CD4-positive, alpha-beta T cell treated with Interferon gamma for 1 hour (primary cell): ENCODE data around the gene TSPAN18.

Source experiments
- DNase-seq: peaks from one replicate; pipeline ENCODE4 v3.0.0-alpha.2; 2020

The TSPAN18 gene, protein sequence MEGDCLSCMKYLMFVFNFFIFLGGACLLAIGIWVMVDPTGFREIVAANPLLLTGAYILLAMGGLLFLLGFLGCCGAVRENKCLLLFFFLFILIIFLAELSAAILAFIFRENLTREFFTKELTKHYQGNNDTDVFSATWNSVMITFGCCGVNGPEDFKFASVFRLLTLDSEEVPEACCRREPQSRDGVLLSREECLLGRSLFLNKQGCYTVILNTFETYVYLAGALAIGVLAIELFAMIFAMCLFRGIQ

DNA sequence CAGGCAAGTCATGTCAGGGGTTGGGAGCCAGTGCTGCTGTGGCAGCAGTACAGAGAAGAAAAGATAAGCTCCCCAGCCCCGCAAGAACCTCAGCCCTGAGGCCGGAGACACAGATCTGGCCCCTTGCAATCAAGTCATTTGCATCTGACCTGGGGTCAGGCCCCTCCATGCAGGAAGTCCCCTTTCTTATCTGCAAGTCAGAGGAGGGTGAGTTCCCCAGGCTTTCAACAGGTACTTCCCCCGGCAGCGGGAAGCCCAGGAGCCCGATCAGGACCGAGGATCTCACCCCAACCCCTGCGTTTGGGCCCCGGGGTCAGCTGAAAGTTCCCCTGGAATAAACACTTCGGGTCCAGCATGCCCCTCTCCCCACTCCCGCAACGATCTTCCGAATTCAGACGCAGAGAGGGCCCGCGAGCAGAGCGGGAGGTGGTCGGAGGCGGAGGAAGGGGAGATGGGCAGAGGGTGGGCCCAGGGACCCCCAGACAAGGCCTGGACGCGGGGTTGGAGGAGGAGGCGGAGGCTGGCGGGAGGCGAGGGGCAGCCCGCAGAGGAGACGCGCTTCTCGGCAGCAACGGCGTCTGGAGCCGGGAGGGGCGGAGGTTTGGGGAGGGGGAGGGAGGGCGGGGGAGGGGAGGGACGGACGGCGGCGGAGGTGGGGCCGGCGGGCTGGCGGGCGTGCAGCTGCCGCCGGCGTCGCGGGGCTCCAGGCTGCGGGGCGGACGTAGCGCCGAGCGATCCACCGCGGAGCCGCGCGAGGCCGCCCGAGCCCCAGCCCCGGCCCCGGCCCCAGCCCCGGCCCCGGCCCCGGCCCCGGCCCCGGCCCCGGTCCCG lies at the start of gene TSPAN18:
TSPAN18 (plus strand) TSS at position 680 of the 831 bp plus-strand sequence. CDS start 179,455 bp downstream, outside the sequence.
- DNase-seq = peak; percentile 23

DNA sequence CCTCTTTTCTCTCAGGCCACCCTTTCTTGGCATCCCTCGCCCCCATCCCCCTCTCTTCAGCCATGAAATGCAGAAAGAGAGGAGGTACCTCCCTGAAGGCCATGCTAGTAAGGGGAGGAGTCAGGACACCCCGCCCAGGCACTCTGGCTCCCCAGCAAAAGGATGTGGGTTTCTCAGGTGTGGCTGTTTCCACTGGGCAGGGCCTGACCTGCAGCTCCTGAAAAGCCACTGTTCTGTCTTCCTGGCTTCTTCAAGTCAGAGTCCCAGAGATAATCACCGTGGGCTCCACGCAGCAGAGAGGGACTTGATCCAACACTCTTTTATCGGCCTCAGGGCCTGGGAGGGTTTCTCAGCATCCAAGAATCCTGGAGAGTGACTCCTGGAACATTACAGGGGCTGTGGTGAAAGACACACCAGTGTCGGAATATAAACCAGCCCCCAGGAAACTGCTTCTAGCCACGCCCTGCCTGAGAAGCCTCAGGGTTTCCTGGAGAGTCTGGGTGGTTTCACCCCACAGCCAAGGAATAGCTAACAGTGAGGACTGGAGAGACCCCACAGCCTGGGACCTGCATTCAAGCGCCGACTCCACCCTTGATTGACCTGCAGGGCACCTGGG lies 45.7 kb upstream of the TSPAN18 start:
- DNase-seq = peak; percentile 44

DNA sequence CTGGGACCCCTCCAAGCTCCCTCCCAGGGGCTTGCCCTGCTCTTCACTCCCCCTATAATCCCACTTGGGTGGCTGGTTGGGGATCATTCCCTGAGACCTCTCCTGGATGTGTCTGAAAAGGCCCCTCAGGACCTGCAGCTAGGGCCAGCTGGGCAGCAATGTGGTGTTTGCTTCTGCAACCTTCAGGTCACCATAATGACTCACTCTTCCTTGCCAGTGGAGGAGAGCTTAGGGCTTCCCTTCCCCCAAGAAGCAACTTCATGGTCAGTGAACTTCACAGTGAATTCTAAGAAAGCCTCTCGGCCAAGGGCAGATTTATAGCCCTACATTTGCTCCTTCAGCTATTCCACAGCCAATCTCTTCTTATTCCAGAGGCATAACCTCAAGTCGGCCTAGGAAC lies 45.1 kb upstream of the TSPAN18 start:
- DNase-seq = no peak

DNA sequence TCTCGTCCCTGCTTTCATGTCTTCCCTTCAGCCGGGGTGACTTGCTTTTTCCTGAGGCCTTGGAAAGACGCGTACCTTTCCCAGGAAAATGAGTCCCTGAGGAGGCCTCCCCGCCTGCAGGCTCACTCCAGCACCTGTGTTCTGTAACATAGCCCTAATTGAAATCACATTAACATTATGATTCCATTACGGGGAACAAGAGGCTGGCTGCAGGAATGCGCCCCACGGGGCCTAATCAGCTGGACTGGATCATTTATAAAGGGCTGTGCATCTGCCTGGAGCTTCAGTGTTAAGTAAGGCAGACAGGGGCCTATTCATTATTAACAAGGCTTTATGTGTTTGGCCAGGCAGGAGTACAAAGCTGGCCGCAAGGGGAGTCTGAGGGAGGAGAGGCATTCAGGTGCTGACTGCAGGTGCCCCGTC lies 41.9 kb upstream of the TSPAN18 start:
- DNase-seq = no peak

DNA sequence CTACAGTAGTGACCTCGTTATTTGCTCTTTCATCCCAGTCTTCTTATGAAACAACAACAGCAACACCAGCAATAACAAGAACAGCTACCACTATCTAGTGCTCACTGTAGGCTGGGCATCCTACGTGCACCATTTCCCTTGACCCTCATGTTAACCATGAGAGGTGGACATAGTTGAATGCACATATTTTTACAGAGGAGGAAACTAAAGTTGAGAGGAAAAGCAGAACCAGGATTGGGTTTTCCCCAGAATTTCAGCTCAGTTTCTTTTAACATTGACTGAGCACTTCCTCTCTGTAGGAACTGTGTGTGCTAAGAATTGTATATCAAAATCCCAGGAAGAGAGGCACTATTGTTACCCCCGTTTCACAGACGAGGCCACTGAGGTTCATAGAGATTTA lies 39.4 kb upstream of the TSPAN18 start:
- no peak for DNase-seq

DNA sequence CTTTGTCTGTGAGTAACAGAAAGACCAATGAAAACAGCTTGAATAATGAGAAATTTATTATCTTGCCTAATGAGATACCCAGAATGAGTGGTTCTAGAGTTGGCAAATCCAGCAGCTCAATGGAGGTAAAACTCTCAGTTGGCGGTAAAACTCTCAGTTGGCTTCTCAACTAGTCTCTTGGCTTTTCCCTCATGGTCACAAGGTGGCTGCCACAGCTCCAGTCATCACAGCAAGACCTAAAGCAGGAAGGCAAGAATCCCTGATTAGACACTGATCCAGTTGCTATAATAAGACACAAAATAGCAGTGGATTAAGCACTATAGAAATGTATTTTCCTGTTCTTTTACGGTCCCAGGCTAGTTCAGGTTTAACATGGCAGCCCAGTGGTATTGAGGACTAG lies 37.5 kb upstream of the TSPAN18 start:
- DNase-seq = no peak

DNA sequence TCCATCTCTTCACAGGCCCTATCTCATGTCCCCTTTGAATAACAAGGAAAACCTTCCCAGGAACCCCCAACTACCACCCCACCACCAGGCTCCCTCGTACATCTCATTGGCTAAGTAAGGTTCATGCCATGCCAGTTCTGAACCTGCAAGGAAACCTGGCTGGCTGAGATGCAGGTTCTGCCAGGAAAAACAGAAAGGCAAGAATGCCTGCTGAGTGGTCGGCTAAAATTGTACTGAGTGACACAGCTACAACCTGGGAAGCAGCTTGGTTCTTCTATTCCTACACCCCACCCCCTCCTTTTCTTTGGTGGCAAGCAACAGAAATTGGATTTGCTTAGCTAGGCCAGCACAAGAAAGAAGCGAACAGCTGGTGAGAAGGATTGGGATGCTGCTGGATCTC lies 36.1 kb upstream of the TSPAN18 start:
- no peak for DNase-seq

DNA sequence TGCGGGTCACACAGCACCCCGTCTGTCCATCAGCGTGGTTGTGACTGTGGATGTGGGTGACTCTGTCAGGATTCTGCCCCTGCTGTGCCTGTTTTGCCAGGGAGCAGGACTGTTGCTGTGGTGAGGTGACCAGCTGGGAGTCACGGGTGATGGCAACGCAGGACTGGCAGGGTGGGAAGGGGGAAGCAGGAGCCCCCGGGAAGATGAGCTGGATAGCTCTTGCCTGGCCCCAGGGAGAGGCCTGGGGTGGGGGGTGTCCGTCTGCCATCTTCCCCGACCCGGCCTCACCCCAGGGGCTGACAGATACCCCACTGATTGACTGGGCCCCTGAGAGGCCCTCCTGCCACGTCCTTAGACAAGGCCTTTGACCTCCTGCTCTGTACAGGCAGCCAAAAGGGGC lies 34.3 kb upstream of the TSPAN18 start:
- no peak for DNase-seq

DNA sequence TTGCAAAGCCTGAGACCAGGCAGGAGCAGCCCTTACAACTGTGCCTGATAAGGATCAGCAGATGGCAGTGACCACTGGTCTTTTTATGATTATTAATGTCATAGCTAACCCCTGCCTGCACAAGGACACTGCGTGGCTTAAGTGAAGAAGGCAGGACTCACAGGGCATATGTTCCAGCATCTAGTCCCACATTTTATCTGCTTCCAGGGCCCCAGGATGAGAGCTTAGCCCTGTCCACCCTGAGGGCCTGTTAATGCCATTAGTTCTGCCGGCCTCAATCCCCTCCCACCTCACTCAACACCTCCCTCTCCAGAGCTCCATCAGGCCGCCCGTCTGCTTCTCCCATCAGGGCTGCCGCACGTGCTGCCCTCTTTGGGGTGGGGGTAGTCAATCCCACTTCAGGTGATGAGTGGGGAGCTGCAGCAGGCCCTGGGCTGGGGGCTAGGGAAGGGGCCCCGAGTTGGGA lies 33.1 kb upstream of the TSPAN18 start:
- no peak for DNase-seq

DNA sequence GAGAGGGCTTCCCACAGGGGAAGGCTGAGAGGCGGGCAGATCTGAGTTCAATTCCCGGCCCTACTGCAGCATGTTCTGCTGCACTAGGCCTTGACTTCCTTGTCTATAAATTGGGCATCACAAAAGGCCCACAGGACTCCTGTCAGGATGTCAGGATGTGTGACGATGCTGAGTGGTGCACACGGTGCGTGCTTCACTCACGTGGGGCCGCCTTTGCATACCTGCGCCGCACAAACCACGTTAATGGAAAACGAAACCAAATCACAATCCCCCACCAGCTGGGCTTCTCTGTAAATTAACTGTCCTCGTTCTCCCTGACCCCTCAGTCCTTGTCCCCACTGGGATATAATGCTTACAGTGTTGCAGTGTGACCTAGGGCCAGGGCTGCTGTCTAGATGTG lies 32.3 kb upstream of the TSPAN18 start:
- no peak for DNase-seq

DNA sequence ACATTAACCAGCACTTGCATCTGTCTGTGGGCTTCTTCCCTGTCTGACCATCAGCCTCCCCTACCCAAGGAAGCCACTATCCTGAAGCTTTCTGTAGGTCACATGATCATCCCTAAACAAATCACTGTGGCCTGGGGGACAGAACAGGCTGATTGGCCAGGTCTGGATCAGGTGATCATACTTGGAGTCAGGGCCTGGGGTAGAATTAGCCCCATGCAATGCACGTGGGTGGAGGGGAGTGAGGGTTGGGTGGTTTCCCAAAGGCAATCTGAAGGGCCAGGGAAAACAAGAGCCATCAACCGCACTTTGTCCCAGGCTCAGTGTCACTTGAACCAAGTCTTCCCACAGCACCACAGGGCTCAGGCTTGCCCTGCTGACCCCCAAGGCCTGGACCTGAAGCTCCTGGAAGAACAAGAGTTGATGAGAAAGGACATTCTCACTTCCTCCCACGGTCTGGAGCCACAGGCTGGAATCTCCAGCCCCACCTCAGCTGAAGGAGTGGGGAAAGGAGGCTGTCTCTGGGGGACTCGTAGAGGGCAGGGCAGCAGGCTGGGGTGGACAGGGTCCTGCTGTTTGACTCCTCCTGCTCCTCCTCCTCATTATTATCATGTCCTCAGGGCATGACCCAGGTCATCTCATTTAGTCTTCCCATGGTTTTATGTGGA lies 31.5 kb upstream of the TSPAN18 start:
- no peak for DNase-seq

DNA sequence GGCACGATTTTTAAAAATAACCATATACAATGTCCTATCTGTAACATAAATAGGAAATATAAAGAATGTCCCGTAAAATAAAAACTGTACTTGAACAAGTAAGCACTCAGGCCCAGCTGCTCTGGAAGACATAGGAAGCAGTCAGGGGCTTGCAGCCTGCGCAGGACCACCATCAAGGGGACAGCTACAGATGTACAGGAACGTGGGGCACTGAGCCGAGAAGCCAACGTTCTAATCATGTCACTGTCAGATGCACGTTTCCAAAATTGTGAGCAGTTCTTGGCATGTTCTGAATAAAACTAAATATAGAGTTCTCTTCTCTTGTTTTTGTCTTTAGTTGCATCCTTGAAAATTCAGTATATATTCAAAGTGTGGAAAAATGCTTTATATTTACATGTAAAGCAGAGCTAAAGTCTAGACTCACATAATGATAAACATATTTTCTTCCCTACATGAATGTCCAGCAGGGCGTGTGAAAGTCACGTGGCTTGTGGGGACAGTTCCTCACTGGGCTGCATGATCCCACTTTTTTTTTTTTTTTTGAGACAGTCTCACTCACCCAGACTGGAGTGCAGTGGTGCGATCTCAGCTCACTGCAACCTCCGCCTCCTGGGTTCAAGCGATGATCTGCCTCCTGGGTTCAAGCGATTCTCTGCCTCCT lies 28.4 kb upstream of the TSPAN18 start:
- no peak for DNase-seq

DNA sequence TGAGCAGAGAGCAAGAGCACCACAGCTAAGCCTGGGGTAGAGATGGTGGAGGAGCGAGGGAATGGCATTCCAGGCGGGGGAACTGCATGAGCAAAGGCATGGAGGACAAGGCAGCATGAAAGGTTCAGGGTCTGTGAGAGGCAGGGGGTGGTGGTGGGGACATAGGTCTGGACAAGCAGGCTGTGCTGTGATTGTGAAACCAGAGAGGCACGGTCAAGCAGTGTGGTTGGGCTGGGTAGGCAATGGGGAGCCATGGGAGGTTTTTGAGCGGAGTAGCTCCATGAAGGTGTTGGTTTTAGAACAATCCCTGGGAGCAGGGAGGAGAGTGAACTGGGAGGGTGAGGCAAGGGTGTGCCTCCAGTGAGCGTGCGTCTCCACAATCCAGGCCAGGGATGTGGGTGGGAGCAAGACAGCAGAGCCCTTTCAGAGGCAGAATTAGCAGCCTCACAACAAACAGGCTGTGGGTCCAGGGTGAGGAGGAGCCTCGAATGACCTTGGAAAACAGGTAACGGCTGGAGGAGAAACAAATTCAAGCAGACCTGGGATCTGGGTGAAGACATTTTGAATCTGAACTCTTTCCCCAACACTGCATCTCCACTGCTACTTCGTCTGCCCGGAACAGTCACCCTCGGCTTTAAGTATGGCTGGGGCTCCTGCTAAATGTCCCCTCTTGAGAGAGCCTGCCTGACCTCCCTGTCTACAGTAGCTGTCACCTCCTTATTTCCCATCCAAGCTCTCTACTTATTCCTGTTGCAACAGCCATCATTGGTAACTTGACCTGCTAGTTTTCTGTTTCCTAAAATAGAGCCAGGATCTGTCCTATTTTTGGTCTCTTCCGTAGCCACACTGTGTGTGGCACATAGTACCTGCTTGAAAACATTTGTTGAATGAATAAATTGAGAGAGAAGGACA lies 27.0 kb upstream of the TSPAN18 start:
- DNase-seq = no peak

DNA sequence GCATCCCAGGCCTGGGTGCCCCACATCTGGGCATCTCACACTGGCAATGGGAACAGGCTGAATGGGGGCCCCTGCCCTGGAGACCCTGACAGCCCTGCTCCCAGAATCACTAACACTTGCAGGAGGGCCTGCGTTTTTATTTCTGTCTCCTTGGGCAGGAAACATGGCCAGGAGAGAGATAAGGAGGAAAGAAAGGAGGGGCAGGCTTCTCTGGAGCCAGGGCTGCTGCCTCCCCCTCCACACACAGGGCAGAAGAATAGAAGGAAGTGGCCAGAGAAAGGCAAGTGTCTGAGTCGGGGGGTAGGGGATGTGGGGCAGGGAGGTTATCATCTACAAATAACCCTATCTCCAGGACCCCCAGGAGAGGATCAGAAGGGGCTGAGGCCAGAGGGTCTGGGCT lies 25.5 kb upstream of the TSPAN18 start:
- DNase-seq = no peak

DNA sequence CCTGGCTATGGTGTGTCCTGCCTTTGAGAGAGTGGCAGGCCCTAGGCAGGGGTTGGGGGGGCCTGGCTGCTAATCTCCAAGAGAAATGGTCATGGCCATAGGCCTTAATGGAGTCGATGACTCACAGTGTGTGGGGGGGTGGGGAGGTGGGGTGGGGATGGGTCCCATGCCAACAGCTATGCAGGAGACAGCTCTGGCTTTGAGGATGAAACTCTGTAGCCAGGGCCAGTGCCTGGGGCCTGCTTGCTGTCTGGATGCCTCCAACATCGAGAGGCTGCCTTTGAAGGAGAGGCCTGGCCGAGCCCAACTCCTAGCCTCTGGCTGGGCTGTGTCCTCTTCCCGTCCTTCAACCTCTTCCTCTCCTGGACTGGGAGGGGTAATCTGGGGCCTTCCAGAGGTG lies 23.9 kb upstream of the TSPAN18 start:
- no peak for DNase-seq

DNA sequence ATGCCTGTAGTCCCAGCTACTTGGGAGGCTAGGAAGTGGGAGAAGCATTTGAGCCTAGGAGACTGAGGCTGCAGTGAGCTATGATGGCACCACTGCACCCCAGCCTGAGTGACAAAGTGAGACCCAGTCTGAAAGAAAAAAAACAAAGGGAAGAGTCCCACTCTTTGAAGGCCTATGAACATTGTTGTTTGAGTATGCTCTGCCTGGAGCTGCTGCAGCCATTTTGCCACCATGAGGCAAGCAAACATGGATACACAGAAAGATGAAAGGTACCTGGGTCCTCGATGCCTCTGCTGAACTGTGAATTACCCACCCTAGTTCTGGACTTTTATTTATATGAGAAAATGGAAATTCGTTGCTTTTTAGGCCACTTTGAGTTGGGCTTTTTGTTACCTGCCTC lies 19.7 kb upstream of the TSPAN18 start:
- DNase-seq = no peak

DNA sequence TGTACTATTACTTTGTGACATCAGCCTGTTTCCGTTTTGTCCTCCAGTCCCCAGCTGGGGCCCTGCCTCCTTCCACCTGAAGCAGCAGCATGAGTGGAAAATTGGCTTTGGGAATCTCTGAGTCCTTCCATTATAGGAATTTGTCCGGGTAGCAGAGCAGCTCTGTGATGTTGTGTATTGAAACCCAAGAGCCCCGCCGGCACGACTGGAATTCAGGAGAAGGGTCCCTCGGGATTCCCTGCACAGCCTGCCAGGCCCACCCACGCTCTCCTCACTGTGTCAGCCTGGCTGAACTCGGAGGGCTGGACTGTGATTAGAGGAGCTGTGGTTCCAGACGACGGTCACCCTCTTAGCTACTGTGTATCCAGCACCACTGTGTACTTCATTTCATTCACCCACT lies 18.8 kb upstream of the TSPAN18 start:
- no peak for DNase-seq

DNA sequence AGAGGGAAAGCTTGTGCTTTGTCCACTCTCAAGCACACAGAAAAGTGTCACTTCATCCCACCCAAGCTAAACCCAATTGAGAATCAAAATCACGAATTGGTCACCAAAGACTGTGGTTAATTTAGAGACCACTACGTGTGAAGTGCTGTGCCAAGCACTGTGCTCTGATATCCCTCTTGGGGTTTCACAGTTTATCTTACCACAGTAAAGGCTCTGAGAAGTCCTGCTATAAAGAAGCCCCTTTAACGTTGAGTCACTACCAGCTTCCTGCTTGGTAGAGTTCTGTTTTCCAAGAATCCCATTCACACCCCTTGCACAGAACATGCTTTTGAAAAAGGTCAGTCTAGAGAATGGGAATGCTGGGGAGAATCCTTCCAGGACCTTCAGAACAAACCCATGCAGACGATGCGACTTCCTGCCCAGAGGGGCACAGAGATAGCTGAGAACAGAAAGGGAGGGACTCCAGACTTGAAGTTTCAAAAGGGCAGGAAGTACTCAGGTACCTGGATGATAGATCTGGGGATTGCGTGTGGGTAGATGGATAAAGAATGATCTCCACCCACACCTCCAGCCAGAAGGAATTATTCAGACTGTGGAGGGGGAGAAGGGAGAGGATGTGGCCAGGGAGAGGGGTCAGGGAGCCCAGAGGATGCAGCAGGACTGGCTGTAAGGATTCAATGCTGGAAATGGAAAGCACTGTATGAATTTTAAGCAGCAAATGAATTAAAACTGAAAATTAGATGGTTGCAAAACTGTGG lies 18.1 kb upstream of the TSPAN18 start:
- DNase-seq = no peak

DNA sequence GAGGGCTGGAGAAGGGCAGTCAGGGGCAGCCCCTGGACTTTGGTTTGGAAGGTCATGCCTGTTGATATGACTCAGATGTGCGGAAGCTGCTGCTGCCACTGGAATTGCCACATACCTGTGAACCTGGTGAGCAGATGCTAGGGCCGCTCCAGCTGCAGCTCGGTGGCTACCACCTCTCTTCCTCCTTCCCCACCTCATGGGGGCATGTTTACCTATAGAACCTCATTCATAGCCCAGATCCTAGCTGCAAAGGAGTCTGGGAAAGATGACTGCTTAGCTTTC lies 17.5 kb upstream of the TSPAN18 start:
- DNase-seq = no peak

DNA sequence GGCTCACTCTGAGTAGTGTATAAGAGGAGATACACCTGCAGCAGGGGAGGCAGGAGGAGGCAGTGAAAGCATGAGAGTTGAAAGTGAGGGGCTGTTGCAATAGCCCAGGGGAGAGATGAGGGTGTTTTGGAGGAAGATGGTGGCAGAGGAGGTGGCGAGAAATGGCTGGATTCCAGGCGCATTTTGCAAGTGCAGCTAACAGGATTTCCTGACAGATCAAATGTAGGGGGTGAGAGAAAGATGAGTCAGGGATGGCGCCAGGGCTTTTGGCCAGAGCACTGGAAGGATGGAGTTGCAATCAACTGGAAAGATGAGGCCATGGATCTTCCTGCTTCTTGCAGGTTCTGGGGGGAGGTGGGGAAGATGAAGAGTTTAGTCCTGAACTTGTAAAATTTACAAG lies 16.8 kb upstream of the TSPAN18 start:
- no peak for DNase-seq

DNA sequence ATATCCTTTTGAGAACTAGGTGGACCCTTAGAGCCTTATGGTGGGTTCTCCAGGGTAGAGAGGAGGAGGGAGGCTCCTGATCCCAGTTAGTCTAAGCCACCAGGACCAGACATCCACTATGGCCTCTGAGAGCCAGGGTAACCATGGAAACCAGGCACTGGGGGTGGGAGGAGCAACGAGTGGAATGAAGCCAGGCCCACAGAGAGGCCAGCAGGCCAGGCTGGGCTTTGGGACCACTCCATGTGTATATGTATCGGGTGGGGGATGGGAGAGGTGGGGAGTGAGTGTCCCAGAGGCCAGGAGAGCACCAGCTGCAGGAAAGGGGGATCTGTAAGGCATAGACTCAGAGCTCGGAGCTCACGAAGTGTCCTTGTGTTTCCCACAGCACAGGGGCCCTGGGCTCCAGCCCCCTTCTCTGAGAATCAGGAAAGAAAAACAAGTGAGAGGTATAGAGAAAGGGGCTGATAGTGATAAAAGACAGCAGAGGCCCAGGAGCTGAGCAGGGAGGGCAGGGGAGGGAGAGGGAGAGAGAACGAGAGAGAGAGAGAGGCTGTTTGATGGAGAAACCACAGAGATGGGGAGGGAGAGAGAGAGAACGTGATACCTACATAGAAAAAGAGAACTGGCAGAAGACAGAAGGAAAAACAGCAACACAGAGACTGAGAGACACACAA lies 15.5 kb upstream of the TSPAN18 start:
- DNase-seq = no peak
